Esophagus squamous epithelium (tissue), 4 donors: ENCODE measurements around the gene OPN1LW.

Experiments used
- CTCF ChIP-seq, 6 experiments: fragments of 450-650 bp in 4 of 6; fragments of 200-600 bp in 2 of 6; sonication (generic) in 2 of 6; IDR thresholded peaks; one replicate each; pipeline ENCODE4 v1.5.1; 2016 to 2019; ENCODE audit warnings: antibody characterized with exemption in 6 of 6, mild to moderate bottlenecking in 4 of 6, moderate library complexity in 4 of 6
- POLR2A ChIP-seq, 4 donors: fragments of 450-650 bp; IDR thresholded peaks; one replicate each; pipeline ENCODE4 v1.6.1; 2017; ENCODE audit warnings: antibody characterized with exemption in 4 of 4, mild to moderate bottlenecking in 4 of 4, moderate library complexity in 3 of 4

GRCh38 chrX:154138857-154139256 lies 5.2 kb upstream of the OPN1LW start:
- TF ChIP-seq CTCF (IDR thresholded peaks at IDR 0.05) (no peak), POLR2A (IDR thresholded peaks at IDR 0.05) (no peak)
